KBM-7 (cell line): ENCODE measurements around the gene RPUSD2.
"Not testable (repeated sequence)": the region's sequence is repeated elsewhere in the genome, so short reads cannot be mapped to it uniquely, and the experiment has no call there.

ENCODE experiments used
- DNase-seq: peaks from one replicate; pipeline ENCODE4 v3.0.0-alpha.2; 2015
- in situ Hi-C: fragments of 300-500 bp; cut with MboI; formaldehyde crosslinking; loops from 2 replicates; pipeline ENCODE4 v1.14.3; 2020; ENCODE audit warnings: low sequenced_read_pairs, low pct_unique_long_range_greater_than_20kb, mixed read lengths

RPUSD2 gene

DNA sequence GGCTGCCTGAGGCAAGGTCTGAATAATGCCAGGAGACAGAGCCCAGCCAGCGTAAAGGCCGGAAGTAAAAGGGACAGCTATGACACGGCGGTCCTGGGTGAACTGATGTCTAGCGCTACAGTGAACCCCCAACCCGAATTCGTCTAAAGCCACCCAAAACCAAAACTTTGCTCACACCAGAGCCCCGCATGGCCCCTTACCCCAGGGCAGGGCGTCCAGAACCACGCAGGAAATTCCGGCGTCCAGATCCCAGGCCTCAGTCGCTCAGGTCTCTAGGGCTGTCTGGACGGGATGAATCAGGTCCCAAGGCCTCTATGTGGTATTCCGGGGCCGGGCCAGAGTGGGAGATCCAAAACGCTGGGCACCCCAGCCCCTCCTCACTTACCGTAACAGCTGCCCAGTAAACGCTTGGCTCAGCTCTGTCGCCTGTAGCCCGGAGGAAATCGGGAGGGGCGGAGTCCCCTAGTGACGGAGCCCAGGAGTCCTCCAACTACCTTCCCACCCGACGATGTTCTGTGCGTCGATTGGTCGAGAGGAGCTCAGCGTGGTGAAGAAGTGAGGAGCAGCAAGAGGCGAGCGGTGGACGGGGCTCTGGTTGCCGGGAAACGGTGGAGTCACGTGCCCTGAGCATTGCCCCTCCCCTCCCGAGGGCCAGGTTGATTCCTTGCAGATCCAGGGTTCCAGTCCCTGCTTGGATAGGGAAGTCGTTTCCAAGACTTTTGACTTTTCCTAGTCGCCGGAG lies 4.3 kb upstream of the RPUSD2 start, which contains the start of gene CCDC32:
Gene CCDC32, minus strand, starts transcription at position 452 of the 742 bp plus-strand sequence. CDS start 2,027 bp downstream, outside the sequence.
- in situ Hi-C loops = no loop called here
- DNase-seq = peak; percentile 98

DNA sequence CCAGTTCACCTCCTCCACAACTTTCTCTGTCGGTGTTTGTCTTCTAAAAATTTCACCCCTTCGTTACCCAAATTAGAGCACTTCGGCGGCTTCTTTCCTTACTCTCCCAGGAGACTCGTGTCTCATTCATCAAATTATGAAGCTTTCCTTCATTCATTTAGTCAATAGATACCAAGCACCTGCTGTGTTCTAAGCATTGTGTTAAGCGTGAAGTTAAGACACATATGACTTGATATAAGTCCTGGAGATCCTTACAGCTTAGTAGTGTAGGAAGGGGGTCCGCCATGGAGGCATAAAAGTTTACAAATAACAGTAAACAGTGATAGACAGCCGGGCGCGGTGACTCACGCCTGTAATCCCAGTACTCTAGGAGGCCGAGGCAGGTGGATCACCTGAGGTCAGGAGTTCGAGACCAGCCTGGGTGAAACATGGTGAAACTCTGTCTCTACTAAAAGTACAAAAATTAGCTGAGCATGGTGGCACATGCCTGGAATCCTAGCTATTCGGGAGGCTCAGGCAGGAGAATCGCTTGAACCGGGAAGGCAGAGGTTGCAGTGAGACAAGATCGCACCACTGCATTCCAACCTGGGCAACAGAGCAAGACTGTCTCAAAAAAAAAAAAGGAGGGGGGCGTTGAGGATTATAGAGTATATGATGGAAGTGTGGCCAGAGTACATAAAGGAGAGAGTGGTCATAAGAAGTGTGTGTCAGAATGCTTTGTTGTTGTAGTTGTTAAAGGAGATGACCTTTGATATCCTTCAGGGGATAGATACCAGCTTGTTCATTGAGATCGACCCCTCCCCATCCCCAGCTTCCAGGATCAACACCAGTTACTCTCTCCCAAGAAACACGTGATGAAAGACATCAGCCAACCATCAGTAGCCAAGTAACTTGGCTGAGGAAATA lies 3.5 kb upstream of the RPUSD2 start:
- DNase-seq = no peak
- in situ Hi-C loops = no loop called here

DNA sequence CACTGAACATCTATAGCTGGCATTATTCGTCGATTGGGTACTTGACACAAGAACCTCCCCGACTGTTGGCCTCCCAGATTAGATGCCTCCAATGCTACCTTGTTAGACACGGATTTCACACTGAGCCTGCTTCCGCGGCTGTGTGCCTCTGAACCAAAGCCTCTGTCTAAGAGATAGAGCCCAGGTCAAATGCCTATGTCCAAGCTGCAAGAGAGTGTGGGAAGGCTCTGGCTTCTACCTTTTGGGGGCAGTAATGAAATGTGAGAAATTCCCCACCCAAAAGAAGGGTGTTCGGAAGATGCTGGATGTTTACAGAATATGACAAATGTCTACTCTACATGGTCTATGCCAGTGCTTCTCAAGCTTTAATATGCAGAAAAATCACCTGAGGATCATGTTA lies 2.0 kb upstream of the RPUSD2 start:
- peak; percentile 63 for DNase-seq
- in situ Hi-C loops = no loop called here

DNA sequence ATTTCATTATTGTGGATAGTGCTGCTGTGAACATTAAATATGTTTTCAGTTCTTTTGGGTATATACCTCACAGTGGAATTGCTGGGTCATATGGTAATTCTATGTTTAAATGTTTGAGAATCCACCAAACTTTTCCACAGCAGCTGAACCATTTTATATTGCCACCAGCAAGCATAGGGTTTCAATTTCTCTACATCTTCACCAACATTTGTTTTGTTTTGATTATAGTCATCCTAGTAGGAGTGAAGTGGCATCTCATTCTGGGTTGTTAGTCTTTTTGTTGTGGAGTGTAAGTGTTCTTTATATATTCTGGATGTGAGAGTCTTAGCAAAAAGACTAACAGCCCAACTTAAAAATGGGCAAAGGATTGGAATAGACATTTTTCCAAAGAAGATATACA lies 6.0 kb downstream of the RPUSD2 start:
- no peak for DNase-seq
- in situ Hi-C loops = no loop called here

DNA sequence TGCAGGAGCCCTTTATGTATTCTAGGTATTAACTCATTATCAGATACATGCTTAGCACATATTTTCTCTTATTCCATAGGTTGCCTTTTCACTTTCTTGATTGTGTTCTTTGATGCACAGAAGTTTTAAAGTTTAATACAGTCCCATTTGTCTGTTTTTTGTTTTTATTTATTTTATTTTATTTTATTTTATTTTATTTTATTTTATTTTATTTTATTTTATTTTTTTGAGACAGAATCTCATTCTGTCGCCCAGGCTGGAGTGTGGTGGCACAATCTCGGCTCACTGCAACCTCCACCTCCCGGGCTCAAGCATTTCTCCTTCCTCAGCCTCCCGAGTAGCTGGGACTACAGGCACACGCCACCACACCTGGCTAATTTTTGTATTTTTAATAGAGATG lies 7.8 kb downstream of the RPUSD2 start:
- in situ Hi-C loops, DNase-seq: not testable (repeated sequence)

DNA sequence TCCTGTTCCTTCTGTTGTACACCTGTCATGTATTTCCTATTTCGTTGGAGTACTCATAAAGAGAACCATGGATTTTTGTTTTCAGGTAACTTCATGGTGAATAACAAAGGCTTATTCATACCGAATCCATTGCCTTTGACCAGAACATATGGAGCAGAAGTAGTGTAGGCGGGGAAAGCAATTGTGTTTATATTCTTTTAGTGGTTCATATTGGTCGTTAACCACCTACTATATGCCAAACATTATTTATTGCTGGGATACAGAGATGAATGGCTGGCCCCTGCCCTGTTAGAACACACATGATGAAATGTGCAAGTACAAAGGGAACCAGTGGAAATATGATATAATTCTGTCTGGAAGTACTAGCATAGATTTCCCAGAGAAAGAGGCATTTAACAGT lies 9.8 kb downstream of the RPUSD2 start:
- DNase-seq = no peak
- in situ Hi-C loops = no loop called here

DNA sequence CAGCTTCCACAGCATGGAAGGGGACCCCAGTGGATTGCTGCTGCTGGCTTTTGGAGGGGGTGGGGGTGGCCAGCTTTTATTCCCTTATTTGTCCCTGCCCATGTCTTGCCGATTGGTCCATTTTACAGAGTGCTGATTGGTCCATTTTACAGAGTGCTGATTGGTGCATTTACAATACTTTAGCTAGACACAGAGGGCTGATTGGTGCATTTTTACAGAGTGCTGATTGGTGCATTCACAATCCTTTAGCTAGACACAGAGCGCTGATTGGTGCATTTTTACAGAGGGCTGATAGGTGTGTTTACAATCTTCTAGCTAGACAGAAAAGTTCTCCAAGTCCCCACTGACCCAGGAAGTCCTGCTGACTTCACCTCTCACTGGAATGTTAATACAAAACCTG lies 12.7 kb downstream of the RPUSD2 start:
- in situ Hi-C loops, DNase-seq: not testable (repeated sequence)

DNA sequence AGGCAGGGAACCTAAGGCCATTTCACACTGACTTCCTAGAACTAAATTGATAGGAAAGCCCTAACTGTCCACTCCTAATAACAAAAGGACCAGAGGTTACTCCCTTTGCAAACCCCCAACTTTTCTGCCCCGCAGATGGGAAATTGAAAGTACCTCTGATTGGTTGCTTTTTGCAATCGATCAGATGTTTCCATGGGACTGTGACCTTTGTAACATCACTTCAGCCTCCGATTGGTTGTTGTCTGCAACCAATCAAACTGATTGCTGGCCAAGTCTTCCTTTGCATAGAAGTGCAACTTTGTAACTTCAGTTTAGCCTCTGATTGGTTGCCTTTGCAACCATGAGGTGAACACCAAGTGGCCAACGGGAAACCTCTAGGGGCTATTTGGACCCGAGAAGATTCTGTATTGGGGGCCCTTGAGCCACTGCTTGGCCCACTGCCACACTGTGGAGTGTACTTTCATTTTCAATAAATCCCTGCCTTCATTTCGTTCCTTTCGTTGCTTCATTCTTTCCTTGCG lies 13.7 kb downstream of the RPUSD2 start:
- DNase-seq = no peak
- in situ Hi-C loops = no loop called here

DNA sequence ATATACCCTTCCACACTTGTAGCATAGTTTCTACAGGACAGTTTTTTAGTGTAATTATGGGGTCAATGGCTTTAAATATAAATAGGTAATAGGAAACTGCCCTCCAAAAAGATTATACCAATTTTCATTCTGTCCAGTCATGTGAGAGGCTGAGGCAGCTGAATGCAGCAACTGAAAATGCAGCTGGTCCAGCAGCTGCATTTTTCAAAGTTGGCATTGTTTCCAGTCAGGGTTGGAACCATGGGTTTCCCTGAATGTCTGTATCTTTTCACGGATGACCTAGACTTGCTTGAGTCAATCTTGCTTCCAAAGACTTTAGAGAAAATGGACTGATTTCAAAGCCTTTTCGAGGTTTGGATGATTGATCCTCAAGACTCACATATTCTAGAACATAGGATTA lies 15.1 kb downstream of the RPUSD2 start:
- no peak for DNase-seq
- in situ Hi-C loops = no loop called here

DNA sequence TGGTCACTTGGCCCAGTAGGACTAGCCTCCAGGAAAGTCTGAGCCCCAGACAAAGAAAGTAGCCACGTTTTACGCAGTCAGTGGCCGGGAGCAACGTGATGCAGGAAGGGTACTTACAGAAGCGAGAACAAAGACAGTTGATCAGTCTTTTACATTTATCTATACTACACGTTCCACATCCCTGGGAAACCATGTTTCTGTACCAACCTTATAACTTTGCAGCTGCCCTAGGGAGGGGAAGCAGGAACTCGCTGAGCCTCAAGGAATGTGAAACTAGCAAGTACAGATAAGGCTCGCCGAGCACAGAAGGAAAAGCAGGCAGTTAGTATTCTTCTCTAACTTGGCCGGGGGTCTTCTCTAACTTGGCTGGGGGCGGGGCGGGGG lies 21.6 kb downstream of the RPUSD2 start:
- in situ Hi-C loops = no loop called here

DNA sequence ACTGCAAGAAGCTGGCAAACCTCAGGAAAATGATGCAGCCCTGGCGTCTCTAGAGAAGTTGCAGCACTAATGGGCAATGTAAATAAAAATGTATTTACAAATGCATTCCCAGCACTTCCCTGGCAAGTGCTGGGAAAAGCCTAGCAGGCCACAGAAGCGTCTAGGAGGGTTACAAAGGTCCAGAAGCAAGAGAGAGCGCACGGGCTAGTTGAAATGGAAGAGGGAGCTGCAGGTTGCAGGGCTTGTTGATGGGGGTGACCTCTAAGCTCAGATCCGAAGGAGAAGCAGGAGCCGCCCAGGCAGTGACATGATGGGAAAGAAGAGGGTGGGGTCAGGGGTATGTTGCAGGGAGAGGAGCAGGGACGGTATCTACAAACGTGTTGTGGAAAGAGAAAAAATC lies 22.3 kb downstream of the RPUSD2 start:
- in situ Hi-C loops = no loop called here
- no peak for DNase-seq

More for the DNA sequence above, 21.6 kb downstream of the RPUSD2 start:
- DNase-seq = no peak

DNA sequence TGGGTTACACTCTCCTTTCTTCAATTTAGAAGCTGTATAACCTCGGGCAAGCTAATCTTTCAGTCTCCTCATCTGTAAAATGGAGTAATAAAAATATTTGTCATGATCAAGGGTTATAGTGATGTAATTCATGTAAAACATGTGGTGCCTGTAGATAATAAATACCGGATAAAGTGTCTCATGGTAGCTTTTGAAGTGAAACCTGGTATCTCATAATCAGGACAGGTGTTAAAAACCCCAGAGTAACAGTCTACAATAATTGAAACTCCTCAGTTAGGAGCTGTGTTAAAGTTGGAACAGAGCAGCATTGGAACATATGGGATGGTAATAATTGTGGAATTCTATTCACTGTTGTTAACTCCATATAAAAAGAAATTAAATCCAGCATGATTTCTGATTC lies 24.1 kb downstream of the RPUSD2 start:
- no peak for DNase-seq
- in situ Hi-C loops = no loop called here

DNA sequence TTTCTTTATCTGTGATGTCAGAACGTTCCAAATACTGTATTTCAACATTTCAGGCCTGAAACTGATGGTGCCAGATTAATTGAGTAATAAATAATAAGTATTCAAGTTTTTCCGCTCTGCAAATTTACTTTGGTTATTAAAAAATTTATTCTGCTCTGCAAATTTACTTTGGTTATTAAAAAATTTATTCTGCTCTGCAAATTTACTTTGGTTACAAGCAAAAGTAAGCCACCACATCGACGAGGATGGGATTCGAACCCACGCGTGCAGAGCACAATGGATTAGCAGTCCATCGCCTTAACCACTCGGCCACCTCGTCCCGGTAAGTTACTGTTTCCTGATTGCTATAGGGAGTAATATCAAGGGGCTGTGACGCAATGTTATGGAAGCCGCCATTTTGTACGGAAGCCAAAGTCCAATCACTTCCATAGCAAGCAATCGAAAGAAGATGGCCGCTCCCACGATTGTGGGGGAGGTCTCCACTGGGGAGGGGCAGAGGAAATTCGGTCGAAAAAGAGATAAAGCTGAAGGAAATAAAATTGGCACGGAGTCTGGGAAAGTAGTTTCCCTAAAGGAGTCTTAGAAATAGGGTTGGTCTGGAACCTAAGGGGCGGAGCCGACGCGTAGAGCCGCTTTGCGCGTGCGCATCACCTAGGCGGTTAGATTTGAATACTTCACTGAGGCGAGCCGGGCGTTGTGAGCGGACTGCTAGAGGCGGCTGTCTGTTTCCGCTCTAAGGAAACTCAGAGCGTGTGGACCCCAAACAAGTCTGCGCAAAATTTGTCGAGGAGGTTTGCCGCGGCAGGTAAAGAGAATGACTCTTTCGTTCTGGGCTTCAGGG lies 24.7 kb downstream of the RPUSD2 start, which contains the start of gene KNL1:
Gene KNL1, plus strand, starts transcription at position 662 of the 841 bp plus-strand sequence. CDS start 8,683 bp downstream, outside the sequence.
- in situ Hi-C loops = no loop called here
- DNase-seq = peak; percentile 99

DNA sequence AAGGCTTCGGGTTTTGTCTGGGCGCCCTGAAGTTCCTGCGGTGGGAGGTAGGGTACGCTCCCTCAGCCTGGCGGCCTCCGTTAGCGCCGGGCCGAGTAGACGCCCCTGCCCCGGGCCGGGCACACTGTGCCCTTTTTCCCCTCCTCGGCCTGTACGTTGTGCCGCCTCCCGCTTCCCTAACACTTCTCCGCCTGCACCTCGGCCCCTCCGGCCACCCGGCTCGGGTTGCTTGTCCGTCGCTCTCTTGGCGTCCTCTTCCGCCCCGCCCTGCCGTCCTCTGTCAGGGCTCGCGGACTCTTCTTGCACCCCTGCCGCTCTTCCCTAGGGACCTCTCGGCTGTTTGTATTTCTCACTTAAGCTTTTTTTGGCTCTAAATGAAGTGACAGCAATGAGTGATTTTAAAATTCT lies 25.3 kb downstream of the RPUSD2 start:
- no peak for DNase-seq
- in situ Hi-C loops = no loop called here

DNA sequence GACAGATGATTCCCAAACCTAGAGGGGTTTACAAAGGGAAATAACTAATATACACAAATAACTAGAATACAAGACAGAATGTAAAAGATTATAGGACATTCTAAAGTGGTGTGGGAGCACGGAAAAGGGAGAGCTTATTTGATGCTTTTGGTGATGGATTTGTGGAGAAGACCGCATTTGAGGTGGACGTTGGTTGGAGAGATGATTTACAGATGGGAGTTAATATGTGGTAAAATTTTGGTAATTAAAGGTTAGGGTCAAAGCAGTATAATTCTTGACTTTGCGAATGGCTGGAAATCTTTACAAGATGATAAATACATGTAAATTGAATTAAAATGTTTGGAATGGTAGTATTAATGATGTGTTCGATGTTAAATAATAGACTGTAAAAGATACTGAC lies 26.1 kb downstream of the RPUSD2 start:
- peak; percentile 9 for DNase-seq
- in situ Hi-C loops = no loop called here

DNA sequence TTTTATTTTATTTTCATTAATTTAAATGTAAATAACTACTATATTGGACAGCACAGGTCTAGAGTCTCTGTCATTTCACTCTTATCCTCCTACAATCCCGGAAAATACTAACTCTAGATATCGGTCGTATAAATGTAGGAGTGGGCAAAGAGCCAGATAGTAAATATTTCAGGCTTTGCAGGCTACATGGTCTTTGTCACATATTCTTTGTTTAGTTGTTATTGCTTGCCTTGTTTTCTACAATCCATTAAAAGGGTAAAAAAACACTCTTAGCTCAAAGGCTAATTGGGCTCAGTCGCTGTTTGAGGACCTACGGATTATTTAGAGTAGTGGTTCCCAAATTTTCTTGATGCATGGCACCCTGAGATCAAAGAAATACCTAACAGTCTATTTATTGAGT lies 26.7 kb downstream of the RPUSD2 start:
- in situ Hi-C loops = no loop called here
- DNase-seq = no peak

DNA sequence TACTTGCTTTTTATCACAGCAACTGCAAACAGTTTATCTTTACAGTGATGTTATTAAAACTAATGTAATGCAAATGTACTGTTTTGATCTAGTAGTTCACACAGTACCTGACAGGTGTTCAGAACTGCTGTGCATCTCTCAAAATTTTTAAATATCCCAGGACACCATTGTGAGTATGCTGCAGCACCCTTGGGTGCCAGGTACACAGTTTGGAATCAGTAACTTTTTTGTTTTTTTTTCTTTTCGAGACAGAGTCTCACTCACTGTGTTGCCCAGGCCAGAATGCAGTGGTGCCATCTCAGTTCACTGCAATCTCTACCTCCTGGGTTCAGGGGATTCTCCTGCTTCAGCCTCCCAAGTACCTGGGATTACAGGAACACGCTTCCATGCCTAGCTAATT lies 27.9 kb downstream of the RPUSD2 start:
- in situ Hi-C loops = no loop called here
- no peak for DNase-seq

DNA sequence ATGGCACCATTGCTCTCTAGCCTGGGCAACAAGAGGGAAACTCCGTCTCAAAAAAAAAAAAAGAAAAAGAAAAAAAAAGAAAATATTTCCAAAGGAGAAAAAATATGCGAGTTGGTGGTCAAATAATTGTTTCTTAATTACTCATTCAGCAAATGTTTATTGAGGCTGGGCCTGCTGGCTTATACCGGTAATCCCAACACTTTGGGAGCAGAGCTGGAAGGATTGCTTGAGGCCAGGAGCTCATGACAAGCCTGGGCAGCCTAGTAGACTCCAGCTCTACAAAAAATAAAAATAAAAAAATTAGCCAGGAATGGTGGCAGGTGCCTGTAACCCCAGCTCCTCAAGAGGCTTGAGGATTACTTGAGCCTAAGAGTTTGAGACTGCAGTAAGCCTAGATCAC lies 29.0 kb downstream of the RPUSD2 start:
- no peak for DNase-seq
- in situ Hi-C loops = no loop called here

DNA sequence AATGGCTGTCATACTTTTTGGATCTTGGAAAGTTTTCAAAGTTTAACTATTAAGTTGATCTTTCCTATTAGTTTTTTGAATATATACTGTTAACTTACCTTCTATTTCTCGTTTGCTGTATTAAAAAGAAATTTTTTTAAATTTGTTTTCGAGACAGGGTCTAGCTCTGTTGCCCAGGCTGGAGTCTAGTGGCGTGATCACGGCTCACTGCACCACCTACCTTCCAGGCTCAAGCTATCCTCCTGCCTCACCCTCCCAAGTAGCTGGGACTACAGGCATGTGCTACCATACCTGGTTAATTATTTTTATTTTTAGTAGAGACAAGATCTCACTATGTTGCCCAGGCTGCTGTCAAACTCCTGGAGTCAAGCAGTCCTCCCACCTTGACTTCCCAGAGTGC lies 29.6 kb downstream of the RPUSD2 start:
- no peak for DNase-seq
- in situ Hi-C loops = no loop called here
